HCT116 (cell line): ENCODE measurements around the gene CALN1. TPM values are rescaled to one million over a fixed set of nuclear protein-coding genes. Genes with fewer than 3 reads are reported as not detected.

ENCODE experiments used
- ATAC-seq: fragments of 200-7000 bp; cut with Tn5 transposase; 2 replicates; pipeline ENCODE4 v1.9.1; 2020; ENCODE audit warnings: mild to moderate bottlenecking, moderate library complexity
- BruUV-seq: library from RNA; stranded (reverse); fragments of 400-500 nt; replicated peaks from 2 replicates; lab custom pipeline; 2021; lab: Mats Ljungman, UMichigan
- CTCF ChIA-PET: fragments of 300-600 bp; sonication (Branson Sonifier 250); formaldehyde crosslinking; loops from one replicate; lab custom pipeline; 2021; ENCODE audit warnings: antibody characterized with exemption; lab: Charles Lee
- POLR2A ChIA-PET: fragments of 300-600, 350-600 bp; sonication (Branson Sonifier 250); formaldehyde crosslinking; loops from one replicate; lab custom pipeline; 2021; ENCODE audit warnings: antibody characterized with exemption; lab: Charles Lee
- RAD21 ChIA-PET, 2 experiments: fragments of 300-600 bp; sonication (Branson Sonifier 250); formaldehyde crosslinking; loops; one replicate each; lab custom pipeline; 2023; ENCODE audit warnings: low total read pairs in 2 of 2; ENCODE audit not compliant: uncharacterized antibody in 2 of 2, unreplicated experiment in 2 of 2, low non-redundant PET in 1 of 2; lab: Charles Lee
- DNase-seq: peaks from one replicate; pipeline ENCODE4 v3.0.0-alpha.2; 2010; ENCODE audit warnings: low read depth, low spot score
- H2AFZ ChIP-seq: fragments of 200-600 bp; shearing (Covaris generic), sonication (generic); 2 replicates; pipeline ENCODE4 v1.6.1; 2017; ENCODE audit warnings: low read depth, mixed run types, mixed read lengths, antibody characterized with exemption, low read length; ENCODE audit not compliant: poor library complexity, severe bottlenecking
- H3K27ac ChIP-seq: 2 replicates; pipeline ENCODE4 v1.5.1; 2012; ENCODE audit warnings: low read depth, low read length
- H3K27me3 ChIP-seq: fragments of 200-600 bp; sonication (generic); 2 replicates; pipeline ENCODE4 v1.6.1; 2016; ENCODE audit warnings: mixed run types, low read length, mixed read lengths; ENCODE audit not compliant: insufficient read depth
- H3K36me3 ChIP-seq, 2 experiments: fragments of 200-500 bp in 1 of 2; fragments of 200-600 bp in 1 of 2; sonication (Bioruptor generic) in 1 of 2; sonication (generic) in 1 of 2; 2 replicates each; pipeline versions ENCODE4 v1.5.1 to v1.6.1; 2014 to 2016; ENCODE audit warnings: low read length in 2 of 2, inconsistent platforms in 1 of 2, mixed read lengths in 1 of 2, mixed run types in 1 of 2; ENCODE audit not compliant: insufficient read depth in 2 of 2, control insufficient read depth in 1 of 2
- H3K4me1 ChIP-seq, 2 experiments: fragments of 200-600 bp in 1 of 2; sonication (generic) in 1 of 2; 2 replicates each; pipeline versions ENCODE4 v1.5.1 to v1.6.1; 2012 to 2017; ENCODE audit warnings: low read length in 2 of 2, inconsistent platforms in 1 of 2, mild to moderate bottlenecking in 1 of 2, mixed read lengths in 1 of 2, mixed run types in 1 of 2, moderate library complexity in 1 of 2; ENCODE audit not compliant: insufficient read depth in 2 of 2, control insufficient read depth in 1 of 2
- H3K4me2 ChIP-seq: fragments of 200-600 bp; sonication (generic); 2 replicates; pipeline ENCODE4 v1.6.1; 2017; ENCODE audit warnings: mixed run types, low read length, mixed read lengths
- H3K4me3 ChIP-seq, 2 experiments: fragments of 200-600 bp in 1 of 2; sonication (generic) in 1 of 2; replicated peaks in 1 of 2; 2 replicates each; pipeline ENCODE4 v1.5.1; 2011 to 2016; ENCODE audit warnings: low read length in 2 of 2, control low read depth in 1 of 2, low read depth in 1 of 2, mild to moderate bottlenecking in 1 of 2, mixed read lengths in 1 of 2, mixed run types in 1 of 2
- H3K79me2 ChIP-seq: fragments of 200-600 bp; sonication (generic); 2 replicates; pipeline ENCODE4 v1.6.1; 2017; ENCODE audit warnings: mild to moderate bottlenecking, mixed run types, low read length, moderate library complexity, mixed read lengths; ENCODE audit not compliant: insufficient read depth
- H3K9ac ChIP-seq: fragments of 200-600 bp; sonication (generic); 2 replicates; pipeline ENCODE4 v1.6.1; 2016; ENCODE audit warnings: low read length, mixed read lengths
- H3K9me2 ChIP-seq: fragments of 200-600 bp; sonication (generic), shearing (Covaris generic); 2 replicates; pipeline ENCODE4 v1.6.1; 2017; ENCODE audit warnings: mixed run types, mild to moderate bottlenecking, moderate library complexity; ENCODE audit not compliant: insufficient read depth
- H3K9me3 ChIP-seq, 2 experiments: fragments of 200-500 bp in 1 of 2; fragments of 200-600 bp in 1 of 2; sonication (Bioruptor generic) in 1 of 2; sonication (generic) in 1 of 2; 2 replicates each; pipeline ENCODE4 v1.6.1; 2014 to 2017; ENCODE audit warnings: low read length in 2 of 2, mixed read lengths in 2 of 2, inconsistent platforms in 1 of 2, low read depth in 1 of 2, mild to moderate bottlenecking in 1 of 2, mixed run types in 1 of 2, moderate library complexity in 1 of 2; ENCODE audit not compliant: control insufficient read depth in 1 of 2, insufficient read depth in 1 of 2
- H4K20me1 ChIP-seq: fragments of 200-600 bp; sonication (generic), shearing (Covaris generic); 2 replicates; pipeline ENCODE4 v1.6.1; 2017; ENCODE audit warnings: mixed run types, mild to moderate bottlenecking, moderate library complexity; ENCODE audit not compliant: insufficient read depth
- ATF3 ChIP-seq: IDR thresholded peaks from 2 replicates; pipeline ENCODE4 v1.6.1; 2012
- CBX3 ChIP-seq: IDR thresholded peaks from 2 replicates; pipeline ENCODE4 v1.6.1; 2012; ENCODE audit warnings: low read depth
- CEBPB ChIP-seq: IDR thresholded peaks from 2 replicates; pipeline ENCODE4 v1.6.1; 2012; ENCODE audit warnings: low read depth
- EGR1 ChIP-seq: IDR thresholded peaks from 2 replicates; pipeline ENCODE4 v1.6.1; 2012; ENCODE audit warnings: low read depth
- ELF1 ChIP-seq: IDR thresholded peaks from 2 replicates; pipeline ENCODE4 v1.6.1; 2012; ENCODE audit warnings: low read depth, borderline replicate concordance
- EZH2 ChIP-seq: fragments of 200-600 bp; sonication (generic); IDR thresholded peaks from 2 replicates; pipeline ENCODE4 v1.6.1; 2017; ENCODE audit warnings: antibody characterized with exemption, mixed run types
- EZH2phosphoT487 ChIP-seq: fragments of 200-600 bp; IDR thresholded peaks from 2 replicates; pipeline ENCODE4 v1.6.1; 2018; ENCODE audit warnings: antibody characterized with exemption, borderline replicate concordance
- JUND ChIP-seq: IDR thresholded peaks from 2 replicates; pipeline ENCODE4 v1.6.1; 2012
- POLR2AphosphoS5 ChIP-seq: IDR thresholded peaks from 2 replicates; pipeline ENCODE4 v1.6.1; 2011; ENCODE audit warnings: mild to moderate bottlenecking, low read depth, low read length, moderate library complexity
- RAD21 ChIP-seq: IDR thresholded peaks from 2 replicates; pipeline ENCODE4 v1.6.1; 2012; ENCODE audit warnings: low read depth, mild to moderate bottlenecking
- SIN3A ChIP-seq: IDR thresholded peaks from 2 replicates; pipeline ENCODE4 v1.6.1; 2012; ENCODE audit warnings: low read depth
- SRF ChIP-seq: IDR thresholded peaks from 2 replicates; pipeline ENCODE4 v1.6.1; 2012; ENCODE audit warnings: low read depth
- ZNF274 ChIP-seq: fragments of 200-500 bp; sonication (Bioruptor generic); IDR thresholded peaks from 2 replicates; pipeline ENCODE4 v1.6.1; 2014; ENCODE audit warnings: mild to moderate bottlenecking, low read depth, low read length, inconsistent platforms
- intact Hi-C: fragments of 100-400 bp; cut with micrococcal nuclease; formaldehyde crosslinking; loops from 2 replicates; pipeline ENCODE4 v1.10.0; 2022
- total RNA-seq: library from RNA; stranded (reverse); gene quantifications from one replicate; pipeline ENCODE4 v1.2.1, GENCODE V29; 2021; ENCODE audit not compliant: unreplicated experiment
- TF ChIP-seq, protein P1 (sequence below): IDR thresholded peaks from 2 replicates; pipeline ENCODE4 v1.6.1; 2011; ENCODE audit warnings: mild to moderate bottlenecking, low read length, moderate library complexity; ENCODE audit not compliant: insufficient replicate concordance; ENCODE audit errors: extremely low read depth
- TF ChIP-seq, protein P2 (sequence below), 3 experiments: fragments of 200-600 bp in 1 of 3; sonication (generic) in 1 of 3; IDR thresholded peaks in 2 of 3; conservative IDR thresholded peaks in 1 of 3; 2 replicates each; pipeline ENCODE4 v1.5.1; 2012 to 2017; ENCODE audit warnings: low read depth in 2 of 3, low read length in 2 of 3, antibody characterized with exemption in 1 of 3, borderline replicate concordance in 1 of 3, control low read depth in 1 of 3, mild to moderate bottlenecking in 1 of 3, mixed read lengths in 1 of 3, mixed run types in 1 of 3, moderate library complexity in 1 of 3; ENCODE audit not compliant: insufficient read depth in 1 of 3
- TF ChIP-seq, protein P3 (sequence below): IDR thresholded peaks from 2 replicates; pipeline ENCODE4 v1.6.1; 2012

CALN1 gene
- total RNA-seq, 1 experiment from 2014 or later, result 0.17 TPM

DNA sequence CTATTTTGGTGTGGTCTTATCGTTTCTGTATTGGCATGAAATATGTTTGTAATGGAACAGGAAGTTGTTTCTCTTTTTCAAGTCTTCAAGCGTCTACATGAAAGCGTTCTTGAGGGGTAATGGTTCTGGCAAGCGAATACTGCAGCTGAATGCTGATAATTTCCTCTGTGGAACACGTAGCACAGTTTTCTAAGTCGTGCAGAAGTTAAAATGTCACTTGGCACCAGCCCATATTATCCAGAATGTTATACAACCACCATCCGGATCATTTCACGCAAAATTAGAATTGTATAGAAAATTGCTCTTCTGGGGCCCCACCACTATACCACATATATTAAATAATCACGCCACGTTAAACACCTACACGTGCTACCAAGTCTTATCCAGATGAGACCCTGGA, 354.3 kb downstream of the CALN1 start:
- no peak overlapping the region for H3K27ac ChIP-seq
- TF ChIP-seq CBX3 (no peak), SRF (no peak), RAD21 (no peak), EZH2phosphoT487 (no peak), EGR1 (no peak), ZNF274 (no peak), JUND (no peak), ATF3 (no peak), ELF1 (no peak), POLR2AphosphoS5 (no peak), CEBPB (no peak), EZH2 (no peak), SIN3A (no peak)
- TF ChIP-seq, protein P1, sequence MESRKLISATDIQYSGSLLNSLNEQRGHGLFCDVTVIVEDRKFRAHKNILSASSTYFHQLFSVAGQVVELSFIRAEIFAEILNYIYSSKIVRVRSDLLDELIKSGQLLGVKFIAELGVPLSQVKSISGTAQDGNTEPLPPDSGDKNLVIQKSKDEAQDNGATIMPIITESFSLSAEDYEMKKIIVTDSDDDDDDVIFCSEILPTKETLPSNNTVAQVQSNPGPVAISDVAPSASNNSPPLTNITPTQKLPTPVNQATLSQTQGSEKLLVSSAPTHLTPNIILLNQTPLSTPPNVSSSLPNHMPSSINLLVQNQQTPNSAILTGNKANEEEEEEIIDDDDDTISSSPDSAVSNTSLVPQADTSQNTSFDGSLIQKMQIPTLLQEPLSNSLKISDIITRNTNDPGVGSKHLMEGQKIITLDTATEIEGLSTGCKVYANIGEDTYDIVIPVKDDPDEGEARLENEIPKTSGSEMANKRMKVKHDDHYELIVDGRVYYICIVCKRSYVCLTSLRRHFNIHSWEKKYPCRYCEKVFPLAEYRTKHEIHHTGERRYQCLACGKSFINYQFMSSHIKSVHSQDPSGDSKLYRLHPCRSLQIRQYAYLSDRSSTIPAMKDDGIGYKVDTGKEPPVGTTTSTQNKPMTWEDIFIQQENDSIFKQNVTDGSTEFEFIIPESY, result no peak
- TF ChIP-seq, protein P2, sequence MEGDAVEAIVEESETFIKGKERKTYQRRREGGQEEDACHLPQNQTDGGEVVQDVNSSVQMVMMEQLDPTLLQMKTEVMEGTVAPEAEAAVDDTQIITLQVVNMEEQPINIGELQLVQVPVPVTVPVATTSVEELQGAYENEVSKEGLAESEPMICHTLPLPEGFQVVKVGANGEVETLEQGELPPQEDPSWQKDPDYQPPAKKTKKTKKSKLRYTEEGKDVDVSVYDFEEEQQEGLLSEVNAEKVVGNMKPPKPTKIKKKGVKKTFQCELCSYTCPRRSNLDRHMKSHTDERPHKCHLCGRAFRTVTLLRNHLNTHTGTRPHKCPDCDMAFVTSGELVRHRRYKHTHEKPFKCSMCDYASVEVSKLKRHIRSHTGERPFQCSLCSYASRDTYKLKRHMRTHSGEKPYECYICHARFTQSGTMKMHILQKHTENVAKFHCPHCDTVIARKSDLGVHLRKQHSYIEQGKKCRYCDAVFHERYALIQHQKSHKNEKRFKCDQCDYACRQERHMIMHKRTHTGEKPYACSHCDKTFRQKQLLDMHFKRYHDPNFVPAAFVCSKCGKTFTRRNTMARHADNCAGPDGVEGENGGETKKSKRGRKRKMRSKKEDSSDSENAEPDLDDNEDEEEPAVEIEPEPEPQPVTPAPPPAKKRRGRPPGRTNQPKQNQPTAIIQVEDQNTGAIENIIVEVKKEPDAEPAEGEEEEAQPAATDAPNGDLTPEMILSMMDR (IDR thresholded peaks at IDR 0.05 in 2 of 3, conservative IDR thresholded peaks at IDR 0.05 in 1 of 3; ENCODE audit: borderline replicate concordance in 1 of 3, insufficient read depth in 1 of 3, low read depth in 2 of 3, low read length in 2 of 3), result no peak
- TF ChIP-seq, protein P3, sequence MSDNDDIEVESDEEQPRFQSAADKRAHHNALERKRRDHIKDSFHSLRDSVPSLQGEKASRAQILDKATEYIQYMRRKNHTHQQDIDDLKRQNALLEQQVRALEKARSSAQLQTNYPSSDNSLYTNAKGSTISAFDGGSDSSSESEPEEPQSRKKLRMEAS, result no peak
- no peak overlapping the region for H3K4me3 ChIP-seq
- H4K20me1 ChIP-seq, result no peaks in the 10 kb centered on the region
- ChIA-PET RAD21 (no interaction called here), CTCF (no interaction called here), POLR2A (no interaction called here)
- intact Hi-C loops, result no loop called here
- no peaks in the 10 kb centered on the region for H3K79me2 ChIP-seq
- no peaks in the 10 kb centered on the region for H3K27me3 ChIP-seq
- no peak overlapping the region for H3K9ac ChIP-seq
- no peaks in the 10 kb centered on the region for H3K9me3 ChIP-seq
- H3K9me2 ChIP-seq, result no peaks in the 10 kb centered on the region
- H2AFZ ChIP-seq, result no peak overlapping the region
- DNase-seq, result no peak
- H3K4me1 ChIP-seq, result no peaks in the 10 kb centered on the region
- H3K36me3 ChIP-seq, result no peaks in the 10 kb centered on the region
- no TSS peak for BruUV-seq
- no peak for ATAC-seq
- no peak overlapping the region for H3K4me2 ChIP-seq
